H1 (cell line): Measurements from ENCODE around the gene DGAT2. TPM values are rescaled to one million over a fixed set of nuclear protein-coding genes. Genes with fewer than 3 reads are reported as not detected.

ENCODE experiments used
- ASH2L ChIP-seq: fragments of 200-600, 300-600 bp; sonication (generic); IDR thresholded peaks from one replicate; pipeline ENCODE4 v1.7.1; 2017; ENCODE audit warnings: low read length
- BACH1 ChIP-seq: IDR thresholded peaks from 2 replicates; pipeline ENCODE4 v1.6.1; 2012; ENCODE audit warnings: low read length, improper control_type of control experiment
- E2F6 ChIP-seq: IDR thresholded peaks from 2 replicates; pipeline ENCODE4 v1.6.1; 2012; ENCODE audit warnings: inconsistent platforms
- EZH2 ChIP-seq: fragments of 200-600 bp; sonication (generic); IDR thresholded peaks from 2 replicates; pipeline ENCODE4 v1.7.1; 2012; ENCODE audit warnings: low read depth, mild to moderate bottlenecking, moderate library complexity, low read length, inconsistent platforms; ENCODE audit not compliant: severe bottlenecking
- GABPA ChIP-seq: IDR thresholded peaks from 2 replicates; pipeline ENCODE4 v1.6.1; 2011; ENCODE audit warnings: mild to moderate bottlenecking, low read length, moderate library complexity, borderline replicate concordance; ENCODE audit not compliant: insufficient read depth
- JUN ChIP-seq: IDR thresholded peaks from 2 replicates; pipeline ENCODE4 v1.6.1; 2011; ENCODE audit warnings: low read depth, mild to moderate bottlenecking, improper control_type of control experiment, low read length
- KDM5A ChIP-seq: fragments of 200-600 bp; IDR thresholded peaks from 2 replicates; pipeline ENCODE4 v1.7.1; 2012; ENCODE audit warnings: mild to moderate bottlenecking, low read length, inconsistent platforms, mixed read lengths
- RBBP5 ChIP-seq: IDR thresholded peaks from 2 replicates; pipeline ENCODE4 v1.7.1; 2012; ENCODE audit warnings: low read depth, mild to moderate bottlenecking, inconsistent platforms, low read length, moderate library complexity, borderline replicate concordance
- RFX5 ChIP-seq: IDR thresholded peaks from 2 replicates; pipeline ENCODE4 v1.6.1; 2011; ENCODE audit warnings: low read depth, low read length, improper control_type of control experiment, borderline replicate concordance
- SUZ12 ChIP-seq: fragments of 200-600 bp; sonication (generic); IDR thresholded peaks from 2 replicates; pipeline ENCODE4 v1.6.1; 2012; ENCODE audit warnings: mild to moderate bottlenecking, inconsistent platforms, low read length, moderate library complexity, mixed read lengths
- TAF1 ChIP-seq: IDR thresholded peaks from 2 replicates; pipeline ENCODE4 v1.6.1; 2011; ENCODE audit warnings: mild to moderate bottlenecking, low read depth, low read length
- polyA plus RNA-seq, 7 experiments: library from polyadenylated mRNA; depleted of rRNA in 3 of 7; stranded (reverse) in 5 of 7; unstranded in 2 of 7; fragments of >200 nt in 5 of 7; fragments of 200-250 nt in 2 of 7; gene quantifications; 1 replicate in 5 of 7; 2 replicates in 1 of 7; 4 replicates in 1 of 7; pipeline versions ENCODE4 v1.2.1 to v1.2.3, GENCODE V29; 2011 to 2013; ENCODE audit warnings: missing spikeins in 2 of 7, mixed read lengths in 2 of 7
- total RNA-seq: library from RNA; stranded (reverse); fragmentation: NEBNext Ultra II Directional; extraction: Animal tissue kit (Norgen Biotek cat#: 25700); gene quantifications from 2 replicates; pipeline ENCODE4 v1.2.1, GENCODE V29; 2021
- TF ChIP-seq, protein P1 (sequence below): fragments of 300-600 bp; sonication (generic); IDR thresholded peaks from 2 replicates; pipeline ENCODE4 v1.7.1; 2012; ENCODE audit warnings: low read length, moderate library complexity, mild to moderate bottlenecking, inconsistent platforms; ENCODE audit not compliant: insufficient replicate concordance

The DGAT2 gene
- total and polyA plus RNA-seq, 2 of the 8 experiments (the other 6 are each of a cell fraction or from before 2014, with no cell fraction given), result 3.2 to 5.9 TPM

- TF ChIP-seq, protein P1, sequence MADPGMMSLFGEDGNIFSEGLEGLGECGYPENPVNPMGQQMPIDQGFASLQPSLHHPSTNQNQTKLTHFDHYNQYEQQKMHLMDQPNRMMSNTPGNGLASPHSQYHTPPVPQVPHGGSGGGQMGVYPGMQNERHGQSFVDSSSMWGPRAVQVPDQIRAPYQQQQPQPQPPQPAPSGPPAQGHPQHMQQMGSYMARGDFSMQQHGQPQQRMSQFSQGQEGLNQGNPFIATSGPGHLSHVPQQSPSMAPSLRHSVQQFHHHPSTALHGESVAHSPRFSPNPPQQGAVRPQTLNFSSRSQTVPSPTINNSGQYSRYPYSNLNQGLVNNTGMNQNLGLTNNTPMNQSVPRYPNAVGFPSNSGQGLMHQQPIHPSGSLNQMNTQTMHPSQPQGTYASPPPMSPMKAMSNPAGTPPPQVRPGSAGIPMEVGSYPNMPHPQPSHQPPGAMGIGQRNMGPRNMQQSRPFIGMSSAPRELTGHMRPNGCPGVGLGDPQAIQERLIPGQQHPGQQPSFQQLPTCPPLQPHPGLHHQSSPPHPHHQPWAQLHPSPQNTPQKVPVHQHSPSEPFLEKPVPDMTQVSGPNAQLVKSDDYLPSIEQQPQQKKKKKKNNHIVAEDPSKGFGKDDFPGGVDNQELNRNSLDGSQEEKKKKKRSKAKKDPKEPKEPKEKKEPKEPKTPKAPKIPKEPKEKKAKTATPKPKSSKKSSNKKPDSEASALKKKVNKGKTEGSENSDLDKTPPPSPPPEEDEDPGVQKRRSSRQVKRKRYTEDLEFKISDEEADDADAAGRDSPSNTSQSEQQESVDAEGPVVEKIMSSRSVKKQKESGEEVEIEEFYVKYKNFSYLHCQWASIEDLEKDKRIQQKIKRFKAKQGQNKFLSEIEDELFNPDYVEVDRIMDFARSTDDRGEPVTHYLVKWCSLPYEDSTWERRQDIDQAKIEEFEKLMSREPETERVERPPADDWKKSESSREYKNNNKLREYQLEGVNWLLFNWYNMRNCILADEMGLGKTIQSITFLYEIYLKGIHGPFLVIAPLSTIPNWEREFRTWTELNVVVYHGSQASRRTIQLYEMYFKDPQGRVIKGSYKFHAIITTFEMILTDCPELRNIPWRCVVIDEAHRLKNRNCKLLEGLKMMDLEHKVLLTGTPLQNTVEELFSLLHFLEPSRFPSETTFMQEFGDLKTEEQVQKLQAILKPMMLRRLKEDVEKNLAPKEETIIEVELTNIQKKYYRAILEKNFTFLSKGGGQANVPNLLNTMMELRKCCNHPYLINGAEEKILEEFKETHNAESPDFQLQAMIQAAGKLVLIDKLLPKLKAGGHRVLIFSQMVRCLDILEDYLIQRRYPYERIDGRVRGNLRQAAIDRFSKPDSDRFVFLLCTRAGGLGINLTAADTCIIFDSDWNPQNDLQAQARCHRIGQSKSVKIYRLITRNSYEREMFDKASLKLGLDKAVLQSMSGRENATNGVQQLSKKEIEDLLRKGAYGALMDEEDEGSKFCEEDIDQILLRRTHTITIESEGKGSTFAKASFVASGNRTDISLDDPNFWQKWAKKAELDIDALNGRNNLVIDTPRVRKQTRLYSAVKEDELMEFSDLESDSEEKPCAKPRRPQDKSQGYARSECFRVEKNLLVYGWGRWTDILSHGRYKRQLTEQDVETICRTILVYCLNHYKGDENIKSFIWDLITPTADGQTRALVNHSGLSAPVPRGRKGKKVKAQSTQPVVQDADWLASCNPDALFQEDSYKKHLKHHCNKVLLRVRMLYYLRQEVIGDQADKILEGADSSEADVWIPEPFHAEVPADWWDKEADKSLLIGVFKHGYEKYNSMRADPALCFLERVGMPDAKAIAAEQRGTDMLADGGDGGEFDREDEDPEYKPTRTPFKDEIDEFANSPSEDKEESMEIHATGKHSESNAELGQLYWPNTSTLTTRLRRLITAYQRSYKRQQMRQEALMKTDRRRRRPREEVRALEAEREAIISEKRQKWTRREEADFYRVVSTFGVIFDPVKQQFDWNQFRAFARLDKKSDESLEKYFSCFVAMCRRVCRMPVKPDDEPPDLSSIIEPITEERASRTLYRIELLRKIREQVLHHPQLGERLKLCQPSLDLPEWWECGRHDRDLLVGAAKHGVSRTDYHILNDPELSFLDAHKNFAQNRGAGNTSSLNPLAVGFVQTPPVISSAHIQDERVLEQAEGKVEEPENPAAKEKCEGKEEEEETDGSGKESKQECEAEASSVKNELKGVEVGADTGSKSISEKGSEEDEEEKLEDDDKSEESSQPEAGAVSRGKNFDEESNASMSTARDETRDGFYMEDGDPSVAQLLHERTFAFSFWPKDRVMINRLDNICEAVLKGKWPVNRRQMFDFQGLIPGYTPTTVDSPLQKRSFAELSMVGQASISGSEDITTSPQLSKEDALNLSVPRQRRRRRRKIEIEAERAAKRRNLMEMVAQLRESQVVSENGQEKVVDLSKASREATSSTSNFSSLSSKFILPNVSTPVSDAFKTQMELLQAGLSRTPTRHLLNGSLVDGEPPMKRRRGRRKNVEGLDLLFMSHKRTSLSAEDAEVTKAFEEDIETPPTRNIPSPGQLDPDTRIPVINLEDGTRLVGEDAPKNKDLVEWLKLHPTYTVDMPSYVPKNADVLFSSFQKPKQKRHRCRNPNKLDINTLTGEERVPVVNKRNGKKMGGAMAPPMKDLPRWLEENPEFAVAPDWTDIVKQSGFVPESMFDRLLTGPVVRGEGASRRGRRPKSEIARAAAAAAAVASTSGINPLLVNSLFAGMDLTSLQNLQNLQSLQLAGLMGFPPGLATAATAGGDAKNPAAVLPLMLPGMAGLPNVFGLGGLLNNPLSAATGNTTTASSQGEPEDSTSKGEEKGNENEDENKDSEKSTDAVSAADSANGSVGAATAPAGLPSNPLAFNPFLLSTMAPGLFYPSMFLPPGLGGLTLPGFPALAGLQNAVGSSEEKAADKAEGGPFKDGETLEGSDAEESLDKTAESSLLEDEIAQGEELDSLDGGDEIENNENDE, result no peak
- no peak for TF ChIP-seq ASH2L
- TF ChIP-seq BACH1, result no peak
- TF ChIP-seq JUN, result no peak
- no peak for TF ChIP-seq SUZ12
- TF ChIP-seq RBBP5, result no peak
- no peak for TF ChIP-seq RFX5
- TF ChIP-seq GABPA, result no peak
- TF ChIP-seq E2F6, result no peak
- no peak for TF ChIP-seq TAF1
- no peak for TF ChIP-seq EZH2
- TF ChIP-seq KDM5A, result no peak
Observed at GRCh38 chr11:75793966-75794365, 25.4 kb downstream of the DGAT2 start (continued).
